K562 (cell line): ENCODE results near the gene ATP6V0E1. TPM values are rescaled to one million over a fixed set of nuclear protein-coding genes. Genes with fewer than 3 reads are reported as not detected.

Experiments used
- KLF6 ChIP-seq: fragments of 250-450 bp; sonication (Bioruptor Pico); IDR thresholded peaks from 2 replicates; pipeline ENCODE4 v1.4.0; 2020; ENCODE audit warnings: mild to moderate bottlenecking, moderate library complexity, borderline replicate concordance
- ZNF354B ChIP-seq: fragments of 250-450 bp; sonication (Bioruptor Pico); IDR thresholded peaks from 2 replicates; pipeline ENCODE4 v1.4.0; 2020
- polyA plus RNA-seq, 8 experiments: library from polyadenylated mRNA; depleted of rRNA in 4 of 8; stranded (reverse) in 5 of 8; unstranded in 3 of 8; fragments of >200 nt; fragmentation: Nextera tagmentation in 2 of 8; fragmentation: Illumina TruSeq in 1 of 8; extraction: Ambion mirVana in 2 of 8; extraction: Trizol in 1 of 8; gene quantifications; 2 replicates each; pipeline versions ENCODE4 v1.2.1 to v1.2.3, GENCODE V29; 2011 to 2014; ENCODE audit warnings: inconsistent platforms in 1 of 8, missing spikeins in 1 of 8
- total RNA-seq, 7 experiments: library from RNA; depleted of rRNA in 6 of 7; stranded (reverse); fragments of >200 nt in 6 of 7; fragmentation: Illumina TruSeq in 2 of 7; extraction: Trizol in 2 of 7; gene quantifications; 2 replicates each; pipeline versions ENCODE4 v1.2.1 to v1.2.3, GENCODE V29; 2011 to 2021; ENCODE audit warnings: low replicate concordance in 1 of 7
- TF ChIP-seq, protein P1 (sequence below): fragments of 250-450 bp; sonication (Bioruptor Pico); IDR thresholded peaks from 2 replicates; pipeline ENCODE4 v1.4.0; 2020; ENCODE audit warnings: mild to moderate bottlenecking, moderate library complexity
- TF ChIP-seq, protein P2 (sequence below): fragments of 250-450 bp; sonication (Bioruptor Pico); IDR thresholded peaks from 2 replicates; pipeline ENCODE4 v1.4.0; 2020

Gene ATP6V0E1
- total and polyA plus RNA-seq, 9 of the 15 experiments (the other 6 are each of a cell fraction or from before 2014, with no cell fraction given), result 63.8 to 395 (median 112) TPM

DNA sequence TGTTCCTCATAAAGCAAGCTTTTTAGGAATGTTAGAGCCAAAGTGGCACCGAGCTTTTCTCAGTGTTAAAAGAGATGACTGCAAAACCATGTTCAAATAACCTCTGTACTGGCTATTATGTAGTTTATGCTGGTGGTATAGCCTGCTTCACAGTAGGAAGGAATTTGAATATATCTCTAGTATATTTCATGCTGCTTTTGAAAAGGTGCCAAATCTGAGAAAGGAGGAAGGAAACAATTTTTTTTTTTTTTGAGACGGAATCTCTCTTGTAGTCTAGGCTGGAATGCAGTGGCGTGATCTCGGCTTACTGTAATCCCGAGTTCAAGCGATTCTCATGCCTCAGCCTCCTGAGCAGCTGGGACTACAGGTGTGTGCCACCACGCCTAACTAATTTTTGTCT is 86.1 kb downstream of the ATP6V0E1 start (continued):
- TF ChIP-seq, protein P1, sequence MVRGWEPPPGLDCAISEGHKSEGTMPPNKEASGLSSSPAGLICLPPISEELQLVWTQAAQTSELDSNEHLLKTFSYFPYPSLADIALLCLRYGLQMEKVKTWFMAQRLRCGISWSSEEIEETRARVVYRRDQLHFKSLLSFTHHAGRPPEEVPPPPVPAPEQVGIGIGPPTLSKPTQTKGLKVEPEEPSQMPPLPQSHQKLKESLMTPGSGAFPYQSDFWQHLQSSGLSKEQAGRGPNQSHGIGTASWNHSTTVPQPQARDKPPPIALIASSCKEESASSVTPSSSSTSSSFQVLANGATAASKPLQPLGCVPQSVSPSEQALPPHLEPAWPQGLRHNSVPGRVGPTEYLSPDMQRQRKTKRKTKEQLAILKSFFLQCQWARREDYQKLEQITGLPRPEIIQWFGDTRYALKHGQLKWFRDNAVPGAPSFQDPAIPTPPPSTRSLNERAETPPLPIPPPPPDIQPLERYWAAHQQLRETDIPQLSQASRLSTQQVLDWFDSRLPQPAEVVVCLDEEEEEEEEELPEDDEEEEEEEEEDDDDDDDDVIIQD, result no peak
- TF ChIP-seq KLF6 (CRISPR knock-in tag) (no peak), ZNF354B (CRISPR knock-in tag) (no peak)
- TF ChIP-seq, protein P2, sequence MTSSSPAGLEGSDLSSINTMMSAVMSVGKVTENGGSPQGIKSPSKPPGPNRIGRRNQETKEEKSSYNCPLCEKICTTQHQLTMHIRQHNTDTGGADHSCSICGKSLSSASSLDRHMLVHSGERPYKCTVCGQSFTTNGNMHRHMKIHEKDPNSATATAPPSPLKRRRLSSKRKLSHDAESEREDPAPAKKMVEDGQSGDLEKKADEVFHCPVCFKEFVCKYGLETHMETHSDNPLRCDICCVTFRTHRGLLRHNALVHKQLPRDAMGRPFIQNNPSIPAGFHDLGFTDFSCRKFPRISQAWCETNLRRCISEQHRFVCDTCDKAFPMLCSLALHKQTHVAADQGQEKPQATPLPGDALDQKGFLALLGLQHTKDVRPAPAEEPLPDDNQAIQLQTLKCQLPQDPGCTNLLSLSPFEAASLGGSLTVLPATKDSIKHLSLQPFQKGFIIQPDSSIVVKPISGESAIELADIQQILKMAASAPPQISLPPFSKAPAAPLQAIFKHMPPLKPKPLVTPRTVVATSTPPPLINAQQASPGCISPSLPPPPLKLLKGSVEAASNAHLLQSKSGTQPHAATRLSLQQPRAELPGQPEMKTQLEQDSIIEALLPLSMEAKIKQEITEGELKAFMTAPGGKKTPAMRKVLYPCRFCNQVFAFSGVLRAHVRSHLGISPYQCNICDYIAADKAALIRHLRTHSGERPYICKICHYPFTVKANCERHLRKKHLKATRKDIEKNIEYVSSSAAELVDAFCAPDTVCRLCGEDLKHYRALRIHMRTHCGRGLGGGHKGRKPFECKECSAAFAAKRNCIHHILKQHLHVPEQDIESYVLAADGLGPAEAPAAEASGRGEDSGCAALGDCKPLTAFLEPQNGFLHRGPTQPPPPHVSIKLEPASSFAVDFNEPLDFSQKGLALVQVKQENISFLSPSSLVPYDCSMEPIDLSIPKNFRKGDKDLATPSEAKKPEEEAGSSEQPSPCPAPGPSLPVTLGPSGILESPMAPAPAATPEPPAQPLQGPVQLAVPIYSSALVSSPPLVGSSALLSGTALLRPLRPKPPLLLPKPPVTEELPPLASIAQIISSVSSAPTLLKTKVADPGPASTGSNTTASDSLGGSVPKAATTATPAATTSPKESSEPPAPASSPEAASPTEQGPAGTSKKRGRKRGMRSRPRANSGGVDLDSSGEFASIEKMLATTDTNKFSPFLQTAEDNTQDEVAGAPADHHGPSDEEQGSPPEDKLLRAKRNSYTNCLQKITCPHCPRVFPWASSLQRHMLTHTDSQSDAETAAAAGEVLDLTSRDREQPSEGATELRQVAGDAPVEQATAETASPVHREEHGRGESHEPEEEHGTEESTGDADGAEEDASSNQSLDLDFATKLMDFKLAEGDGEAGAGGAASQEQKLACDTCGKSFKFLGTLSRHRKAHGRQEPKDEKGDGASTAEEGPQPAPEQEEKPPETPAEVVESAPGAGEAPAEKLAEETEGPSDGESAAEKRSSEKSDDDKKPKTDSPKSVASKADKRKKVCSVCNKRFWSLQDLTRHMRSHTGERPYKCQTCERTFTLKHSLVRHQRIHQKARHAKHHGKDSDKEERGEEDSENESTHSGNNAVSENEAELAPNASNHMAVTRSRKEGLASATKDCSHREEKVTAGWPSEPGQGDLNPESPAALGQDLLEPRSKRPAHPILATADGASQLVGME (CRISPR knock-in tag), result no peak
